Fibroblast of lung (primary cell): Measurements from ENCODE around the gene MCIDAS. TPM values are rescaled to one million over a fixed set of nuclear protein-coding genes. Genes with fewer than 3 reads are reported as not detected.

Experiments
- DNase-seq, 2 donors: peaks; one replicate each; pipeline versions ENCODE4 v3.0.0 to v3.0.0-alpha.2; 2010; ENCODE audit warnings: low read depth in 2 of 2
- H2AFZ ChIP-seq: 2 replicates; pipeline ENCODE4 v1.5.1; 2012; ENCODE audit warnings: low read length, control low read depth, inconsistent platforms
- H3K27ac ChIP-seq: 2 replicates; pipeline ENCODE4 v1.5.1; 2011; ENCODE audit warnings: low read length, control low read depth; ENCODE audit not compliant: insufficient read depth
- H3K27me3 ChIP-seq: 2 replicates; pipeline ENCODE4 v1.5.1; 2011; ENCODE audit warnings: mild to moderate bottlenecking, low read length; ENCODE audit not compliant: control insufficient read depth, insufficient read depth
- H3K36me3 ChIP-seq: 2 replicates; pipeline ENCODE4 v1.5.1; 2011; ENCODE audit warnings: low read length; ENCODE audit not compliant: control insufficient read depth, insufficient read depth
- H3K4me1 ChIP-seq: 2 replicates; pipeline ENCODE4 v1.5.1; 2011; ENCODE audit warnings: low read length; ENCODE audit not compliant: control insufficient read depth, insufficient read depth; ENCODE audit errors: extremely low read depth
- H3K4me2 ChIP-seq: 2 replicates; pipeline ENCODE4 v1.5.1; 2011; ENCODE audit warnings: low read length, control low read depth; ENCODE audit not compliant: insufficient read depth; ENCODE audit errors: extremely low read depth
- H3K4me3 ChIP-seq, 4 experiments: fragments of 200-600 bp in 1 of 4; sonication (generic) in 1 of 4; replicated peaks in 1 of 4; 2 replicates each; pipeline ENCODE4 v1.5.1; 2011 to 2016; ENCODE audit warnings: low read length in 4 of 4, low read depth in 3 of 4, mild to moderate bottlenecking in 3 of 4, control low read depth in 2 of 4, inconsistent platforms in 1 of 4, mixed read lengths in 1 of 4; ENCODE audit not compliant: insufficient read depth in 1 of 4; ENCODE audit errors: control extremely low read depth in 1 of 4
- H3K79me2 ChIP-seq: 2 replicates; pipeline ENCODE4 v1.5.1; 2012; ENCODE audit warnings: mild to moderate bottlenecking, low read length, inconsistent platforms; ENCODE audit not compliant: control insufficient read depth, insufficient read depth
- H3K9ac ChIP-seq: 2 replicates; pipeline ENCODE4 v1.5.1; 2011; ENCODE audit warnings: mild to moderate bottlenecking, low read length, control low read depth; ENCODE audit not compliant: insufficient read depth
- H3K9me3 ChIP-seq: 2 replicates; pipeline ENCODE4 v1.5.1; 2012; ENCODE audit warnings: low read depth, low read length; ENCODE audit not compliant: control insufficient read depth, insufficient read depth
- H4K20me1 ChIP-seq: 2 replicates; pipeline ENCODE4 v1.5.1; 2011; ENCODE audit warnings: low read length; ENCODE audit not compliant: control insufficient read depth, insufficient read depth; ENCODE audit errors: extremely low read depth
- CTCF ChIP-seq, 2 donors: IDR thresholded peaks in 1 of 2; conservative IDR thresholded peaks in 1 of 2; 1 replicate in 1 of 2; 2 replicates in 1 of 2; pipeline ENCODE4 v1.5.1; 2011 to 2012; ENCODE audit warnings: low read length in 2 of 2, control low read depth in 1 of 2, inconsistent platforms in 1 of 2, low read depth in 1 of 2, mild to moderate bottlenecking in 1 of 2
- EZH2 ChIP-seq: IDR thresholded peaks from 2 replicates; pipeline ENCODE4 v1.5.1; 2012; ENCODE audit warnings: low read length, control low read depth, mild to moderate bottlenecking; ENCODE audit errors: missing control alignments
- polyA plus RNA-seq, 2 donors: library from polyadenylated mRNA; depleted of rRNA in 1 of 2; stranded (reverse) in 1 of 2; unstranded in 1 of 2; fragments of >200 nt; gene quantifications; 2 replicates each; pipeline ENCODE4 v1.2.1, GENCODE V29; 2011 to 2012; ENCODE audit warnings: missing spikeins in 1 of 2
- total RNA-seq: library from RNA; depleted of rRNA; stranded (reverse); fragments of >200 nt; gene quantifications from 2 replicates; pipeline ENCODE4 v1.2.1, GENCODE V29; 2014

MCIDAS gene
- total and polyA plus RNA-seq, 2 donors (not counting 1 experiment from before 2014, with no cell fraction given), result not detected

- Histone ChIP-seq H3K4me1 (peaks cover 2% of the 10 kb centered on the region), H3K27me3 (peaks cover 50% of the 10 kb centered on the region), H3K4me3 (no peak overlapping the region), H2AFZ (no peak overlapping the region), H4K20me1 (no peaks in the 10 kb centered on the region), H3K36me3 (no peaks in the 10 kb centered on the region), H3K9ac (no peak overlapping the region), H3K4me2 (no peak overlapping the region), H3K79me2 (no peaks in the 10 kb centered on the region), H3K9me3 (no peaks in the 10 kb centered on the region), H3K27ac (no peak overlapping the region)
- TF ChIP-seq CTCF (conservative IDR thresholded peaks at IDR 0.05 in 1 of 2, IDR thresholded peaks at IDR 0.05 in 1 of 2; ENCODE audit: low read depth in 1 of 2, low read length in 2 of 2), result no peak
- no peak for DNase-seq
Measured at GRCh38 chr5:55218967-55219366, 8.1 kb downstream of the MCIDAS start.

DNA sequence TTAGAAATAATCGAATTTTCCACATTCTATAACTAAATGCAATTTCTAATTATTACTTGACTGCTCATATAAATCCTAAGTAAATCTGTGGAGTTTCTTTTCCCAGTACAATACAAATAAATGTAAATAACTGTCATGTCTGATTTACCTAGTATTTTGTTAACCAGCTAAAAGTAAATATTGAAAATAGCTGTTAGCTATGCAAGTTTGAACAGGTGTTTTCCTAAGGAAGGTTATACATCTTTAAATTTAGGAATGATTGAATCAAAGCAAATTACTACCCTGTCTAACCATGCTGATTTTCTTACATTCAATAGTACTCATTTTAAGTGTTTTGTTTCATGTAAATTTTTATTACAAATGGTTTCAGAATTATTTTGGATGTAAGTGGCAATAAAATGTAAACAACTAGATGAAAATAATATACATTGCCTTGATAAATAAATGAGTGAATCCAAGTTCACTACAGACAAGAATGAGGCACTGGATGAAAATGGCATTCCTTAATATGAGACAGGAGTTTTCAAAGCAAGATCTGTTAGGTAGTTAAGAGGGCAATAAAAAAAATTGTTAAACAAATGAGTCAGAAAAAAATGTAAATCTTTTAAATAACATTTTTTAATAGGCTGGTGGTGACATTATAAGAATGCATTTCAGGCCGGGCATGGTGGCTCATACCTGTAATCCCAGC, 15.8 kb downstream of the MCIDAS start:
- no peak overlapping the region for H3K4me2 ChIP-seq
- H3K9ac ChIP-seq, result no peak overlapping the region
- H2AFZ ChIP-seq, result no peak overlapping the region
- H3K36me3 ChIP-seq, result no peaks in the 10 kb centered on the region
- no peak overlapping the region for H3K27ac ChIP-seq
- no peaks in the 10 kb centered on the region for H4K20me1 ChIP-seq
- no peak for DNase-seq
- H3K79me2 ChIP-seq, result no peaks in the 10 kb centered on the region
- H3K9me3 ChIP-seq, result no peaks in the 10 kb centered on the region
- TF ChIP-seq EZH2 (no peak), CTCF (conservative IDR thresholded peaks at IDR 0.05 in 1 of 2, IDR thresholded peaks at IDR 0.05 in 1 of 2; ENCODE audit: low read depth in 1 of 2, low read length in 2 of 2) (no peak)
- no peak overlapping the region for H3K4me3 ChIP-seq
- no peaks in the 10 kb centered on the region for H3K27me3 ChIP-seq
- no peaks in the 10 kb centered on the region for H3K4me1 ChIP-seq

DNA sequence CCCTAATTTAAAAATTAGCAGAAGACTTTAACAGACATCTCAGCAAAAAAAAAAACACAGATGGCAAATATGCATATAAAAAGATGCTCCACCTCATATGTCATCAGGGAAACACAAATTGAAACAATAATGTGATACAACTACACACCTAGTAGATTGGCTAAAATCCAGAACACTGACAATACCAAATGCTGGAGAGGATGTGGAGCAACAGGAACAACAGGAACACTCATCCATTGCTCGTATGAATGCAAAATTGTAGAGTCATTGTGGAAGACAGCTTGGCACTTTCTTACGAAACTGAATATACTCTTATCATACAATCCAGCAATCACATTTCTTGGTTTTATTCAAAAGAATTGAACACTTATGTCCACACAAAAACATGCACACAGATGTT, 22.1 kb downstream of the MCIDAS start:
- no peak overlapping the region for H3K4me3 ChIP-seq
- no peak overlapping the region for H3K27ac ChIP-seq
- no peak for DNase-seq
- TF ChIP-seq EZH2 (no peak), CTCF (conservative IDR thresholded peaks at IDR 0.05 in 1 of 2, IDR thresholded peaks at IDR 0.05 in 1 of 2; ENCODE audit: low read depth in 1 of 2, low read length in 2 of 2) (no peak)
- H3K36me3 ChIP-seq, result no peaks in the 10 kb centered on the region
- no peak overlapping the region for H3K4me2 ChIP-seq
- peaks cover under 1% of the 10 kb centered on the region for H3K27me3 ChIP-seq
- no peaks in the 10 kb centered on the region for H3K9me3 ChIP-seq
- no peaks in the 10 kb centered on the region for H3K4me1 ChIP-seq
- no peak overlapping the region for H2AFZ ChIP-seq
- H3K79me2 ChIP-seq, result no peaks in the 10 kb centered on the region
- H4K20me1 ChIP-seq, result no peaks in the 10 kb centered on the region
- H3K9ac ChIP-seq, result no peak overlapping the region
